Measurements from ENCODE around the gene ANO2.

Gene ANO2

GRCh38 chr12:5964913-5965900, 20.1 kb upstream of the ANO2 start:
- DNase-seq, result no peak

DNA sequence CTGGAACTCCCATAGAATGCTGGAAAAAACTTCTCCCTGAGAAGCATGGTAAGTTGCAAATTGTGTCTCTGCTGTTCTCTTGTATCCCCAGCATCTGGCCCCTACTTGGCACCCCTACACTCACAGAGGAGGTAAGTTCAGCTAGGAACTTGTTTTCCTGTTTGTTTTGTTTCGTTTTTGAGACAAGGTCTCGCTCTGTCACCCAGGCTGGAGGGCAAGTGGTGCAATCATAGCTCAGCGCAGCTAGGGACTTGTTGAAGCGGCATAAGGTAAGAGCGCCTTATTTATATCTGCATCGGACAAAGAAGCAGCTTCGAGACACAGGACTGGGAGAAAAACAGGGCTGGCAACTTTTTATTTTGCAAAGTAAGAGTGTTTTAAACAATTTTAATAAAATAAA, 18.5 kb upstream of the ANO2 start:
- no peak for DNase-seq

DNA sequence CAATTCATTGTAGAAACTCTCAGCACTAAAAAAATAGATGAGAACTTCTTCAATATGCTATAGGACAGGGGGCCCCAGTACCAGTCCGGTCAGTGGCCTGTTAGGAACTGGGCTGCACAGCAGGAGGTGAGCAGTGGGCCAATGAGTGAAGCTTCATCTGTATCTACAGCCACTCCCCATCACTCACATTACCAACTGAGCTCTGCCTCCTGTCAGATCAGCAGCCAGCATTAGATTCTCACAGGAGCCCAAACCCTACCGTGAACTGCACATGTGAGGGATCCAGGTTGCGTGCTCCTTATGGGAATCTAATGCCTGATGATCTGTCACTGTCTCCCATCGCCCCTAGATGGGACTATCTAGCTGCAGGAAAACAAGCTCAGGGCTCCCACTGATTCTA, 15.7 kb upstream of the ANO2 start:
- no peak for DNase-seq

GRCh38 chr12:5956987-5957386, 11.9 kb upstream of the ANO2 start:
- DNase-seq, result no peak

DNA sequence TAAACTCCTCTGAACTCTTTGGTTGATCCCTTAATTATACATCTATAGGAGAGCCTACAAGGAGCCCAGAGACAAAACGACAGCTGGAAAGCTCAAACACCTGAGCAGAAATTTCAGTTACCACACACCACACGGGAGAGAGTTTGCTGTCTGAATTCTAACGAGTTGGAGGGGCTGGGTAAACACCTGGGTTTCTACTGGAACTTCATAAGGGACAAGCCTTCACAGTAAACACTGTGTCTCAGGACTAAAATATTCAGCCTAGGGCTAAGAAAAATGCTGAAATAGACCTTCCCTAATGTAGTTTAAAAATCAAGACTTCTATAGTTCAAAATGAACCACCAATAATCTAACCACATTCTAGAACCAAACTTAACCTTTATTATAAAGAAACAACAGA, 9.6 kb upstream of the ANO2 start:
- DNase-seq, result no peak

- DNase-seq, result no peak
These were observed 9.0 kb upstream of the ANO2 start for GRCh38 chr12:5953835-5954586.

GRCh38 chr12:5952031-5952430, 7.0 kb upstream of the ANO2 start:
- DNase-seq, result no peak

- DNase-seq, result no peak
These were observed 3.6 kb upstream of the ANO2 start for GRCh38 chr12:5948696-5949095.

DNA sequence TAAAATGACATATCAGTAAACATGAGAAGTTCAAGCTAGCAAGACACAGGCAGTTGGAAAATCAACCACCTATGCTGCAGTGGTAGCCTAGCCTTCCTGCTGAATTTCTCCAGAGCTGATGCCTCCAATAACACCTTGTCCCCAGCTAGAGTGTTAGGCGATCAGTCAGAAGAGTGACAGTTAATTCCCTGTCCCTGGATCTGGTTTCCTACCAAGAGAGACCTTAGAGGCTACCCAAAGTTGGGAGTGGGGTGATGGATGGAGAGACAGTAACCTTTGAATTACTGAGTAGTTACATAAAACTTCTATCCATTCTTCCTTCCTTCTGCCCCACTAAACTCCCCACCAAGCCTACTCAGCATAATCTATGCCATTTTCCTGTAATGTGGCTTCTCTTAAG, 1.9 kb upstream of the ANO2 start:
- DNase-seq, result no peak

- no peak for DNase-seq
These were observed 1.3 kb upstream of the ANO2 start for GRCh38 chr12:5946388-5946787.

- DNase-seq, result no peak
These were observed 380 bp downstream of the ANO2 start for GRCh38 chr12:5944688-5945070.

- DNase-seq, result no peak
These were observed 1.0 kb downstream of the ANO2 start for GRCh38 chr12:5944053-5944452.

DNA sequence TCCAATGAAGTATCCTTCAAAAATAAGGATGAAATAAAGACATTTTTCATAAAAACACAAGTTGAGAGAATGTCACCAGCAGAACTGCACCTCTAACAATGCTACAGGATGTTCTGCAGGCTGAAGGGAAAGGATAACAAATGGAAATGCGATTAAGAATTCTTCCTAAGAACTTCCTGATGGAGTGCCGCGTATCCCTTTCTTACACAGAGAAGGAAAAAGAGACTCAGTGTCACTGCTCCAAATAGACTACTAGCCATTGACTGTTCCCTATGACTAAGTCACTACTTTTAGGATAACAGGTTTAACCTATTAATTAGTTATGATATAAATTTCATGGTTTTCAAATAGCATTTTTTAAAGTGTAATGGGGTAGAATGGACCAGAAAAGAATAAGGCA, 3.2 kb downstream of the ANO2 start:
- no peak for DNase-seq

DNA sequence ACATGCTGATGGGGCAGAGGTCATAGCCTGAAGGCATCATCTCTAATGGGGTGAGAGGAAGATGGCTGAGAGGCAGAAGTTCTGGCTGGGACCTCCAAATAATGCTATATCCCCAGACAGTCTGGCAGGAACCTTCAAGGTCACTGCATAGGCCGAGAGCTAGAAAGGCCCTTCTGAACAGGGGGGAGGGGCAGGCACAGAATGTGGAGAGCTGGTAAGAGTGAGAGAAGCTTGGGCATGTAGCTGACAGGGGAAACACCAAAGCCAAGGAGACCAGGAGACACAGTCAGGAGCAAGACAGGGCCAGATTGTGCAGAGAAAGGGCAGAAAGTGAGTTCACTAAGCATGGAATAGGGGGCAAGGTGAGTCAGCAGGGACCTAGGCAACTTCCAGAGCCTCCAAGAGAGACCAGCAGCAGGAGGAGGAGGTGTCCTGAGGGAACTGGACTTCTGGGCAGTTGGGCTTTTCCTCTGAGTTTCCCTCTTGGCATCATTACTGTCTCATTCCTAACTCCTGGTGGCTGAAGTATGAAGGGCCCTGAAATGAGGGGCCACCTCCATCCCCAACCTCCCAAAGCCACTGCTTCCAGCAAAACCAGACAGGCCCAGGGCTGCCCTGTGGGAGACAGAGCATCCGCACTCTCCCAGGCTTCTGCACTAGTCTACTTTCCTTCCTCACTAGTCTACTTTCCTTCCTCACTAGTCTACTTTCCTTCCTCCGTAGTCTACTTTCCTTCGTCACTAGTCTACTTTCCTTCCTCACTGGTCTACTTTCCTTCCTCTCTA, 17.1 kb downstream of the ANO2 start:
- DNase-seq, result no peak

DNA sequence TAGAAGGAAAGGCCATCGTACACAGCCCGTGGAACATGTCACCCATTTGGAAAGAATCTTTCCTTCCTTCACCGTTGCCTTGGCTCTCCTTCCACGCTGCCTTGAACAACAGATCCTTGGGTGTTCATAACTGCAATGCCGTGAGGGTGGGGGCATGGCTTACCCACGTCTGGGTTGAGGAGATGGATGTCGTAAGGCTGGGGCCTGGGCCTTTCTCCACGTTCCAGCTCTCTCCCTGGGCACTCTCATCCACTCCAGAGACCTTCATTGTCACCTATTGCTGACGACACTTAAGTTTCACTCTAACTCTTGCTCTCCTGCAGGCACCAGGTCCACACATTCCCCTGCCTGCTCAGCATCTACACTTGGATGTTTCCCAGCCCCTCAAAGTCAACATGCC, 19.4 kb downstream of the ANO2 start:
- DNase-seq, result no peak

DNA sequence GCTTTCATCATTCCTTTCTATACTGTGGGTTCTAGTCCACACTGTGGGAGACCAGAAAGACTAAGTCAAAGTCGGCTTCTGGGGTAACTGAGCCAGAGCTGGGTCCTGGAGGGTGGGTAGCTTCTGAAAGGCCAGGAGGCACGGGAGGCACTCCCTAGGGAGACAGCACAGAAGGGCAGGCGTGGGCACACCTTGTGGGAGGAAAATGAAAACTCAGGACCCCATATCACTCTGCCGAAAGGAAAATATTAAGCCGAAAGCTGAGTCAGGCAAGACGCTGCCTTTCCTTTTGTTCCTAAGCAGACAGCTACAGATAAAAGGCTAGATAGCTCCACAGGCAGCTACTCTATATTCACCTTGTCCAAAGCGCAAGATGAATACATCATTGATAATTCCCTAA, 20.7 kb downstream of the ANO2 start:
- DNase-seq, result no peak

GRCh38 chr12:5923751-5924150, 21.3 kb downstream of the ANO2 start:
- DNase-seq, result no peak

DNA sequence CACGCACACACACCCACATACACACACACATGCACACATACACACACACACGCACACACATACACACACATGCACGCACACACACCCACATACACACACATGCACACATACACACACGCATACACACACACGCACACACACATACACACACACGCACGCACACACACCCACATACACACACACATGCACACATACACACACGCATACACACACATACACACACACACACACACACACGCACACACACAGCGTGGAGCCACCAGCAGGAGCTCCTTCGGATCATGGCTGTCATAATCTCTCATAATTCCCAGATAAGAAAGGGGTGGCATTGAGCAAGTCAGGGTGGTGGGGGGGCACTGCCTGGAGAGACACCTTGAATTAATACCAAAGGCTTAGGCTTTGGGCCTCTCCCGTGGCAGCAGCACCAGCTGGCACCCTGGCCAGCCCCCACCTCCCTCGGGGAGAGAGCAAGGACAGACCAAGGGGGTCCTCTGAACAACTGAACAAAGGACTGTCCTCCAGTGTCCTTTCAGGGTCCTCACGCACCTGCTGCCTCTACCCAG, 21.9 kb downstream of the ANO2 start:
- no peak for DNase-seq

DNA sequence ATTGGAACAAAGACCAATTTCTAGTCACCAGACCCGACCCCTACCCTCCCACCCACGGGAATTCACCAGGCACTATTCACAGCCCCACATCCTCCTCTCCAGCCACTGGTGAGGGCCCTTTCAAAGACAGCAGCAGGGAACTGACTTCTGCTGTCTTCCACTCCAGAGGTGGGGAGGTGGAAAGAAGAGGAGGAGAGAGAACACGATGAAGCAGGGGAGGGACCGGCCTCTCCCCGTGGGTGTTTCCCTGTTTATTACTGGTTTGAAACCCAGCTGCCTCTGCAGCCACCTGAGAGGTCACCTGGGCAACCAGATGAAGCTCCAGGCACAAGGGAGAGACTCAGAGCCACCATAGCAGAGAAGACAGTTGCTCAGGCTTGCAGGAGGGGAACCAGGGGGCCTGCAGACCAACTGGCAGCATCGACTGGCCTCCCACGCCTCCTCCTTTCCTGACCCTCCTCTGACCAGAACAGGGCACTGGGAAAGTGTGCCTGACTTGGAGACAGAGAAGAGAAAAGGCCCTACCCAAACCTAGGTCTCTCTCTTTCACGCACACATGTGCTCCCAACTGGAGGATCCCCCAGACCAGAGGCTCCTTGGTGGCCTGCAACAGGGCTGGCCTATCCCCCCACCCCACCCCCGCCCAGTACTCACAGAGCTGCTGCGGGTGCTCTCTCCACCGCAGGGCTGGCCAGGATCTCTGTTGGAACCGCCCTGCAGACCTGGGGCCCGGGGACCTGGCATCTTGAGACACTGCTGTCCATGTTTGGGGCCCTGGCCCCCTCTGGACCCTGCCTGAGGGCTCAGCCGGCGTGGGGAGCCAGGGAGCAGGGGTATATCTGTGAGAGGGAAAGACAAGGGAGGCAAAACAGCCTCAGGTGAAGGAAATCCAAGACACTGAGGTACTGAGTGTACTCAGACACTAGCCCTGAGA, 22.8 kb downstream of the ANO2 start:
- DNase-seq, result no peak

DNA sequence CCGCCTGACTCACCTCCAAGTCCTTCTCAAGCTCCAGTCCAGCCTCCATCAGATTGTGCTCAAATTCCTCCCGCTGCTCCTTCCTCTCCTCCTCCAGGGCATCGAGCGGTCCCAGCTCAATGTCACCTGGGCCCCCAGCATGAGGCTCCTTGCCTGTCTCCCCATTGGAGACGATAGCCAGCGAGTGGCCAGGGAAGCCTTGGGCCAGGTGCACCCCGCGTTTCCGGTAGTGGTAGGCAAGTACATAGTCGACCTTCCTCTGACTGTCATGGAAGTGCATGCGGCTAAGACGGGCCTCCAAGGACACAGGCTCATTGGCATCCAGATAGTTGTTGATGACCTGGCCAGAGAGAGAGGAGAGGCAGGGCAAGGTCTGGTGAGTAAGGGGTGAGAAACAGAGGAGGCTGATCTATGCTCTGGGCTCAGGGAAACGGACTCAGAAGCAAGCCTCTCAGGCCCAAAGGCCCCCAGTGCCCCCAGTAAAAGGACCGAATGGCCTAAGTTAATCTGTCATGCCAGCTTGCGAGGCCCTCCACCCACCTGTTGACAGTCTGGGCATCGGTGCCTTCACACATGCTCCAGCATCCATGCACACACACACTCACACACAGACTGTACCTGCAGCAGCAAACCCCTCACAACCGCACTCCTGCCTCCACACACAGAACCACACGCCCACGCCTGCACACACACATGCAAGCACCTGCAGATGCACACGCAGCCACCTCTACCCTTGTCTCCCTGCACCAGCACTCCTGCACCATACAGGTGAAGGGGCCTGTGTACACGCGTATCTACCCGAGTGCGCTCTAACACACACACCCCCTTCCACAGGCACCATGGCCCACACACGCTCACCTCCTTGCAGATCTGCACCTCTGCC, 23.8 kb downstream of the ANO2 start:
- DNase-seq, result no peak

GRCh38 chr12:5916785-5917290, 28.2 kb downstream of the ANO2 start:
- no peak for DNase-seq

All from NCI-H774 (cell line).